T-helper 2 cell treated with Interferon-gamma antibody and Interleukin-4, amounts not matched to agents 100 ng/mL and 5 ng/mL, for 36 hours (primary cell): ENCODE measurements around the gene RBFOX2. TPM values are rescaled to one million over a fixed set of nuclear protein-coding genes. Genes with fewer than 3 reads are reported as not detected.
"Not testable (repeated sequence)": the region's sequence is repeated elsewhere in the genome, so short reads cannot be mapped to it uniquely, and the experiment has no call there.

ENCODE experiments used
- intact Hi-C: fragments of 100-400 bp; cut with micrococcal nuclease; formaldehyde crosslinking; loops from one replicate; pipeline ENCODE4 v1.15.1; 2023
- total RNA-seq: library from RNA; stranded (reverse); gene quantifications from 2 replicates; pipeline ENCODE4 v1.2.3, GENCODE V29; 2022

RBFOX2 gene
- total RNA-seq, 1 donor from 2014 or later: 0.98 TPM

DNA sequence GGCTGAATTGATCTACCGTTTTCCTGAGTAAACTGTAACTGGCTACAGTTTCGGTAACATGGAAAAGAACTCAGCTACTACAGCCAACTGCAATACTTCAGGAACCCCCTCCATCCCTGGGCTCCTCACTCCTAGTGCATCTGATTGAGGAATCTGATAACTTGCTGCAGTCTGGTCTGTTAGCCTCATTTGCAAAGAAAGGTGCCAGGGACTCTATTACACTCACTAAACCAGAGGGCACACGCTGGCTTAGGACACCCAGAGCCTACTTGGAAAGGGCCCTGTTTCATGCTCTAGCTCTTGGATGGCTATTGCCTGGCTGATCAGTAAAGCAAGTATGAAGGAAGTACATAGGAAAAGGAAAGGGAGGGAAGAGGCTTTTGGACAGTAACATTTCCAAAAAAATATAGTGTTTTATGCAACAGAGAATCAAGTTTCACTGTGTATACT, 288.7 kb downstream of the RBFOX2 start:
- intact Hi-C loops: no loop called here

GRCh38 chr22:35739076-35739930, 289.3 kb downstream of the RBFOX2 start:
- intact Hi-C loops: no loop called here

- intact Hi-C loops: not testable (repeated sequence)
Measured at GRCh38 chr22:35737886-35738285, 290.7 kb downstream of the RBFOX2 start.

DNA sequence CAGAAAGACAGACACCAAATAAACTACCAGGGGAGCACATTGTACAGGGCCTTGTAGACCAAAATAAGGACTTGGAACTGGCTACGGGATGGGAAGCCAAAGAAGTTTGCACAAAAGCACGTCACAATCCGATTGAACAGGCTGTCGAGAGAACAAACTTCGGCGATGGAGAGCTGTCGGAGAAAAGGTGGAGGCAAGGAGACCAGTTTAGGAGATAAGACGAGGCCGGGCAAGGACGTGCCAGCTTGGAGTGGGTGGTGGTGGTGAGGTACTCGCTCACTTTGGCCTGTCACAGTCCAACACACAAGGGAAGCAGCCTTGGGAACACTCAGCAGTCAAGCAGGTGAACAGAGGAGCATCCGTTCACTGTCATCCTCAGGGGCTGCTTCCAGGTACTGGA, 291.9 kb downstream of the RBFOX2 start:
- intact Hi-C loops: no loop called here

DNA sequence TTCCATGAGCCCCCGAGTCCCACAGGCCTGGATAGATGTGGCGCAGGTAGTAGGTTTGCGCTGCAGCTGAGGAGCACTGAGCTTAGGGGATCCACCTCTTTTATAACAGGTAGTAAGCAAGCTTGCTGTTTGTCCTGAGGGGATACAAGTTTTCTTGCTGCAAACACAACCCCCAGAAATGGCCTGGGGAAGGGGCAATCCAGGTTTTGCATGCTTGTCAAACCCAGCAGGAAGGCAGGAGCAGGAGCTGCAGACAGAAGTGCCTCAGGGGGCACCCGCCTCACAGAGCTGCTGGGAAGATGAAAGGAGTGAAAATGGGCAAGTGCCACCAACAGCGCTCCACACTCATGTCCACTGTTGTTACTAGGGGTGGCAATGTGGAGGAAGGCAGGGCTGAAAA, 292.5 kb downstream of the RBFOX2 start:
- intact Hi-C loops: no loop called here

GRCh38 chr22:35735542-35735941, 293.1 kb downstream of the RBFOX2 start:
- intact Hi-C loops: no loop called here

DNA sequence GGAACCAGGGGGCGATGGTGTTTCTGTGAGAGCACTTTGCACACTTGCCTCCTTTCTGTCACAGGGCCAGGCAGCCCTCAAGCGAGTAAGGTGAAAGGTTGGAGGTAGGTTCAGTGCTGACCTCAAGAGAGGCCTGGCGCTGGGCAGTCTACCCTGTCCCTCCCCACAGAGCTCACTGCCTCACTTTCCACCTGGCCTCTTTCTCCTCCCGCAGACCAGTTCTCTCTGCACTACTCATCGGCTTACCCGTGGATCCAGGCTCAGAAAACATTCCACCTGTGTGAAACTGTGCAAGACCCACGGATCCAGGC, 294.2 kb downstream of the RBFOX2 start:
- intact Hi-C loops: no loop called here

GRCh38 chr22:35733791-35734516, 294.7 kb downstream of the RBFOX2 start:
- intact Hi-C loops: no loop called here

GRCh38 chr22:35733036-35733435, 295.6 kb downstream of the RBFOX2 start:
- intact Hi-C loops: no loop called here

DNA sequence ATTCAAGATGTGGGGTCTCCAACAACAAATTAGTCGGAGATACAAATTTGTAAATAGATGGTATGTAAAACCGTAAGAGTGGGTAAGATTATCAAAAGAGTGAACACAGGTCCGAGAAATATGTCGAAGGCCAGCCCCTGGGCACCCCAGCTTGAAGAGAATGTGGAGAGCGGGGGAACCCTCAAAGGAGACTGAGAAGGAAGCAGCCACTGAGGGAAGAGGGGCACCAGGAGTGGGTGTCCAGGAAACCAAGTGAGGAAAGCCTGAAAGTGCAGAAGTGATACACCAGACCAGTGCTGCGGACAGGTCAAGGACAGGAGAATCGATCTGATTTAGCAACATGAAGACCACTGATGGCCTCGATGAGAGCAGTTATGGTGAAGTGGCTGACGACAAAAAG, 296.5 kb downstream of the RBFOX2 start:
- intact Hi-C loops: no loop called here

GRCh38 chr22:35731321-35731720, 297.3 kb downstream of the RBFOX2 start:
- intact Hi-C loops: no loop called here

- intact Hi-C loops: no loop called here
Measured at GRCh38 chr22:35729309-35729698, 299.3 kb downstream of the RBFOX2 start.

DNA sequence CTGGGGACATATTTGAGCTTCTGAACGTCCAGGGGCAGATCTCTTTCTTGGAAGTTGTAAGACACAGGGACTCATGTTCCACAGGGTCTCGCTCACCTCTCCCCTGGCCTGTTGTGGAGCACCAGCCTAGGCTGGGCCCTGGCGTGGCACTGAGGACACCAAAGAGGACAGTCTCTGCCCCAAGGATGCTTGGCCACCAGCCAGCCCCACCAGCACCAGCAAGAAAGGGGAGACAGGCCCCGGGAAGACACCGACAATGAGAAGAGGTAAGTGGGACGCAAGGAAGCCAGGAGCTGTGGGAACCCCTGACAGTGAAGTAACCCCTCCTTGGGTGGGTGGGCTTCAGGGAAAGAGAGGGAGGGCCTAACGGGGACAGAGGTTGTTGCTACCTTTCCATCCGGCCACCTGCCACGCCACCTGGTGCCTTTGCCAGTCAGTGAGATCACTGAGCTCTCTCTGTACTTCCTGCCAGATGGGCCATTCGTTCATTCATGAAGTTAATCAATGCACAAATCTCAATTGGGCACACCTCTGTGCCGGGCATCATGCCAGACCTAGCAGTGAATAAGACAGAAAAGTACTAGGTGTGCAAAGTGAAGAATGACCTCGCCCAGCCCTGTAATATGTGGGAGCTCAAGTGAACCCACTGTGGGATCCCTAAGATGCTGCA, 299.9 kb downstream of the RBFOX2 start:
- intact Hi-C loops: no loop called here

DNA sequence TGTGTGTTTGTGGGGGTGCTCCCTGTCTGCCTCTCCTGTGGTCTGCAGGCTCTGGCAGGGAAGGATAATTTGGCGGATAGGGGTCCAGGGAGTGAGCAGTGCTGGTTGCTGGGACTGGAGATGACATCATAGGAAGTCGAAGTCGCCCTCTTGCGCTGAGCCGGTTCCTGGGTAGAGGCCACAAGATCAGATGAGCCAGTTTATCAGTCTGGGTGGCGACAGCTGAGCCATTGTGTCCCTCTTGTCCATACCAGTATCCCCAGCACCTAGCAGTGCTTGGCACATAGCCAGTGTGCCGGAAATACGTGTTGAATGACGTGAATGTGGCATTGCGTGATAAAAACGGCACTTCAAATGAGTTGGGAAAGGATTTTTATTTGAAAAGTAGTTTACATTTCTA, 301.2 kb downstream of the RBFOX2 start:
- intact Hi-C loops: no loop called here

- intact Hi-C loops: no loop called here
Measured at GRCh38 chr22:35726933-35727332, 301.7 kb downstream of the RBFOX2 start.

DNA sequence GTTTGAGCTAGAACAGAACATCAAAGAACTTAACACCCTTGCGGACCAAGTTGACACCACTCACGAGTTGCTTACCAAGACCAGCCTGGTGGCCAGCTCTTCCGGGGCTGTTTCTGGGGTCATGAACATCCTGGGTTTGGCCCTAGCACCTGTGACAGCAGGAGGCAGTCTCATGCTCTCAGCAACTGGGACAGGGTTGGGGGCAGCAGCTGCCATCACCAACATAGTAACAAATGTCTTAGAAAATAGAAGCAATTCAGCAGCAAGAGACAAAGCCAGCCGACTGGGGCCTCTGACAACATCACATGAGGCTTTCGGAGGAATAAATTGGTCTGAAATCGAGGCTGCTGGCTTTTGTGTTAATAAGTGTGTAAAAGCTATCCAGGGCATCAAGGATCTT, 302.2 kb downstream of the RBFOX2 start:
- intact Hi-C loops: no loop called here

GRCh38 chr22:35725521-35725920, 303.1 kb downstream of the RBFOX2 start:
- intact Hi-C loops: no loop called here

GRCh38 chr22:35721960-35722359, 306.7 kb downstream of the RBFOX2 start:
- intact Hi-C loops: no loop called here

DNA sequence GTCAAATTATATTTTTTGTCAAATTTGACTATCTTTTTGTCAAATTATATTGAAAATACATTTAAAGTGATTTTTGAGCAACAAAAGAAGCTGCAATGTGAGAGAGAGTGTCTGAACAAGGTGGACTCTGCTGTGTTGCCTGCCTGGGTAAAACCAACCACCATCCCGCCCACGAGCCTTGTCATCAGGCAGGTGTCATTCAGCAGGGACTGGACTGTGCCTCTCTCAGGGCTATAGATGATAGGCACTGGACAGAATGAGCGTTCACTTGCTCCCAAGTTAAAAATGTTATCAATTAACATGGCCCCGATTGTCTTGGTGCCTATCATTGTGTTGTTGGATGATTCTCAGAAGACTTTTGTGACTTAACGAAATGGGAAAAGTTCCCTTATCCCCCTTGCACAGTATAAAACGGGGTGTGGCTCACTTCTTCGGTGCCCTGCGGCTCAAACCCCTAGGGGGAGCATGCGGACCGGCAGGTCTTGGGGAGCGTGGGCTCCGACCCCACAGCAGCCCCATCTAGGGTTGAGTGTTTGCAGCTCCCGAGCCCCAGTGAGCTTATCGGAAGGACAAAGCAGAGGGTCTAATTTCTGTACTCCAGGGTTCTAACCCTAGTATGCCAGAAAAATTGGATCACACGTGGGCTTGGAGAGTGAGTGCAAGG, 309.3 kb downstream of the RBFOX2 start:
- intact Hi-C loops: no loop called here

DNA sequence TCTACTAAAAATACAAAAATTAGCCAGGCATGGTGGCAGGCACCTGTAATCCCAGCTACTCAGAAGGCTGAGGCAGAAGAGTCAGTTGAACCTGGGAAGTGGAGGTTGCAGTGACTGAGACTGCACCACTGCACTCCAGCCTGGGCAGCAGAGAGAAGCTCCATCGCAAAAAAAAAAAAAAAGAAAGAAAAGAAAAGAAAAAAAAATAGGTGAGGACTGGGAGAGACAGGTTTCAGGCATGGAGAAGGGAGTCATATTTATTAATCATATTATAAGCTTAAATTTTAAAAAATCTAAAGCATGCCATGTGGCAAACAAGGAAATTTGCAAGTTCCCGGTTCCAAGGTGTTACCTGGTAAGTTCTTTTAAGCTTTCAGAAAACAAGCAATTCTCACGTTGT, 311.1 kb downstream of the RBFOX2 start, which contains the start of gene APOL5:
APOL5 (plus strand) TSS at position 301 of the 400 bp plus-strand sequence; CDS start at position 301, 0 bp downstream.
- intact Hi-C loops: no loop called here

GRCh38 chr22:35712672-35713071, 316.0 kb downstream of the RBFOX2 start:
- intact Hi-C loops: no loop called here

- intact Hi-C loops: no loop called here
Measured at GRCh38 chr22:35711336-35711735, 317.3 kb downstream of the RBFOX2 start.
